Dedifferentiated amniotic fluid mesenchymal stem cell (primary cell): ENCODE measurements around the gene GATAD2B.
A peak's percentile ranks its signal among the peaks of the same experiment; 100 is the strongest.
"Not testable (repeated sequence)": the region's sequence is repeated elsewhere in the genome, so short reads cannot be mapped to it uniquely, and the experiment has no call there.

Experiments used
- DNase-seq: peaks from one replicate; pipeline ENCODE4 v3.0.0-alpha.2; 2016; ENCODE audit errors: extremely low spot score

GATAD2B gene

GRCh38 chr1:153929981-153930948 is 7.5 kb upstream of the GATAD2B start:
- no peak for DNase-seq

GRCh38 chr1:153929426-153929825 is 6.7 kb upstream of the GATAD2B start:
- no peak for DNase-seq

GRCh38 chr1:153928791-153929341 is 6.1 kb upstream of the GATAD2B start:
- DNase-seq = no peak

GRCh38 chr1:153928245-153928644 is 5.5 kb upstream of the GATAD2B start:
- DNase-seq = no peak

- DNase-seq = no peak
Observed at GRCh38 chr1:153926405-153926804, 3.6 kb upstream of the GATAD2B start.

GRCh38 chr1:153922076-153922971 is 448 bp downstream of the GATAD2B start:
- DNase-seq = peak; percentile 14

GRCh38 chr1:153921803-153922075 is 1.0 kb downstream of the GATAD2B start:
- peak; percentile 14 for DNase-seq

- DNase-seq = peak; percentile 13
Observed at GRCh38 chr1:153921080-153921802, 1.5 kb downstream of the GATAD2B start.

- DNase-seq = peak; percentile 14
Observed at GRCh38 chr1:153919876-153920852, 2.6 kb downstream of the GATAD2B start.

- DNase-seq = no peak
Observed at GRCh38 chr1:153916297-153916696, 6.5 kb downstream of the GATAD2B start.

- peak; percentile 8 for DNase-seq
Observed at GRCh38 chr1:153912349-153912748, 10.4 kb downstream of the GATAD2B start.

- DNase-seq = peak; percentile 12
Observed at GRCh38 chr1:153910560-153910959, 12.2 kb downstream of the GATAD2B start.

- DNase-seq = peak; percentile 10
Observed at GRCh38 chr1:153908071-153908470, 14.7 kb downstream of the GATAD2B start.

GRCh38 chr1:153907134-153907533 is 15.6 kb downstream of the GATAD2B start:
- DNase-seq = peak; percentile 14

- DNase-seq = no peak
Observed at GRCh38 chr1:153906396-153906795, 16.4 kb downstream of the GATAD2B start.

GRCh38 chr1:153905908-153906307 is 16.9 kb downstream of the GATAD2B start:
- not testable (repeated sequence) for DNase-seq

- peak; percentile 14 for DNase-seq
Observed at GRCh38 chr1:153903841-153904455, 18.8 kb downstream of the GATAD2B start.

- no peak for DNase-seq
Observed at GRCh38 chr1:153899509-153899908, 23.3 kb downstream of the GATAD2B start.

- not testable (repeated sequence) for DNase-seq
Observed at GRCh38 chr1:153895866-153896265, 26.9 kb downstream of the GATAD2B start.

GRCh38 chr1:153891042-153891441 is 31.7 kb downstream of the GATAD2B start:
- DNase-seq = not testable (repeated sequence)
